ENCODE results near the gene ORM2.
"Not testable (repeated sequence)": the region's sequence is repeated elsewhere in the genome, so short reads cannot be mapped to it uniquely, and the experiment has no call there.

ORM2 gene

GRCh38 chr9:114311571-114312512 lies 17.8 kb upstream of the ORM2 start:
- in situ Hi-C loops (cut with MboI; ENCODE audit: low sequenced_read_pairs): no loop called here

- in situ Hi-C loops (cut with MboI; ENCODE audit: low sequenced_read_pairs): no loop called here
Measured at GRCh38 chr9:114312513-114312875, 17.2 kb upstream of the ORM2 start.

- in situ Hi-C loops (cut with MboI; ENCODE audit: low sequenced_read_pairs): no loop called here
Measured at GRCh38 chr9:114313186-114313585, 16.5 kb upstream of the ORM2 start.

GRCh38 chr9:114314256-114314867 lies 15.3 kb upstream of the ORM2 start:
- in situ Hi-C loops (cut with MboI; ENCODE audit: low sequenced_read_pairs): no loop called here

GRCh38 chr9:114314881-114315722 lies 14.6 kb upstream of the ORM2 start:
- in situ Hi-C loops (cut with MboI; ENCODE audit: low sequenced_read_pairs): no loop called here

GRCh38 chr9:114315723-114316363 lies 13.8 kb upstream of the ORM2 start:
- in situ Hi-C loops (cut with MboI; ENCODE audit: low sequenced_read_pairs): no loop called here

- in situ Hi-C loops (cut with MboI; ENCODE audit: low sequenced_read_pairs): no loop called here
Measured at GRCh38 chr9:114316605-114317230, 13.0 kb upstream of the ORM2 start.

- in situ Hi-C loops (cut with MboI; ENCODE audit: low sequenced_read_pairs): no loop called here
Measured at GRCh38 chr9:114317665-114318357, 11.9 kb upstream of the ORM2 start.

GRCh38 chr9:114318416-114318815 lies 11.3 kb upstream of the ORM2 start:
- in situ Hi-C loops (cut with MboI; ENCODE audit: low sequenced_read_pairs): no loop called here

- in situ Hi-C loops (cut with MboI; ENCODE audit: low sequenced_read_pairs): no loop called here
Measured at GRCh38 chr9:114319147-114319546, 10.5 kb upstream of the ORM2 start.

- in situ Hi-C loops (cut with MboI; ENCODE audit: low sequenced_read_pairs): not testable (repeated sequence)
Measured at GRCh38 chr9:114320710-114321109, 9.0 kb upstream of the ORM2 start.

GRCh38 chr9:114321759-114322158 lies 7.9 kb upstream of the ORM2 start:
- in situ Hi-C loops (cut with MboI; ENCODE audit: low sequenced_read_pairs): no loop called here

- in situ Hi-C loops (cut with MboI; ENCODE audit: low sequenced_read_pairs): not testable (repeated sequence)
Measured at GRCh38 chr9:114322160-114322818, 7.4 kb upstream of the ORM2 start.

- in situ Hi-C loops (cut with MboI; ENCODE audit: low sequenced_read_pairs): not testable (repeated sequence)
Measured at GRCh38 chr9:114322831-114323531, 6.7 kb upstream of the ORM2 start, which contains the start of gene ORM1. TSS of gene ORM1 (plus strand) at chr9:114323098. CDS start at chr9:114323134, 36 bp downstream.

- in situ Hi-C loops (cut with MboI; ENCODE audit: low sequenced_read_pairs): not testable (repeated sequence)
Measured at GRCh38 chr9:114323849-114324248, 5.8 kb upstream of the ORM2 start.

- in situ Hi-C loops (cut with MboI; ENCODE audit: low sequenced_read_pairs): no loop called here
Measured at GRCh38 chr9:114324492-114324891, 5.2 kb upstream of the ORM2 start.

- in situ Hi-C loops (cut with MboI; ENCODE audit: low sequenced_read_pairs): not testable (repeated sequence)
Measured at GRCh38 chr9:114324965-114325364, 4.7 kb upstream of the ORM2 start.

- in situ Hi-C loops (cut with MboI; ENCODE audit: low sequenced_read_pairs): not testable (repeated sequence)
Measured at GRCh38 chr9:114325684-114326254, 3.9 kb upstream of the ORM2 start.

Measured in HL-60/S4 treated with retinoic acid at 250 ng/mL for 4 days and 3 days (cell line).